Trophoblast cell (in vitro differentiated cells and primary cell): Measurements from ENCODE around the gene NAB2.

ENCODE experiments used
- DNase-seq, 2 donors: peaks; one replicate each; pipeline ENCODE4 v3.0.0-alpha.2; 2016
- H2AFZ ChIP-seq: 2 replicates; pipeline ENCODE4 v1.6.1; 2013; ENCODE audit warnings: low read length, moderate library complexity, mild to moderate bottlenecking; ENCODE audit not compliant: insufficient read depth, poor library complexity
- H2AK5ac ChIP-seq: 2 replicates; pipeline ENCODE4 v1.6.1; 2013; ENCODE audit warnings: mild to moderate bottlenecking, low read length
- H2BK120ac ChIP-seq: 2 replicates; pipeline ENCODE4 v1.6.1; 2013; ENCODE audit warnings: low read length, mild to moderate bottlenecking, moderate library complexity; ENCODE audit not compliant: insufficient read depth, poor library complexity
- H2BK12ac ChIP-seq: 2 replicates; pipeline ENCODE4 v1.6.1; 2013; ENCODE audit warnings: mild to moderate bottlenecking, low read length, moderate library complexity
- H2BK5ac ChIP-seq: 2 replicates; pipeline ENCODE4 v1.6.1; 2013; ENCODE audit warnings: low read length, low read depth, moderate library complexity, mild to moderate bottlenecking; ENCODE audit not compliant: poor library complexity
- H3K14ac ChIP-seq: 2 replicates; pipeline ENCODE4 v1.6.1; 2013; ENCODE audit warnings: mild to moderate bottlenecking, low read length
- H3K18ac ChIP-seq: 2 replicates; pipeline ENCODE4 v1.6.1; 2013; ENCODE audit warnings: mild to moderate bottlenecking, low read length
- H3K23ac ChIP-seq: 2 replicates; pipeline ENCODE4 v1.6.1; 2013; ENCODE audit warnings: low read length
- H3K27ac ChIP-seq: 2 replicates; pipeline ENCODE4 v1.5.1; 2013; ENCODE audit warnings: low read depth, mild to moderate bottlenecking, inconsistent platforms, low read length, moderate library complexity
- H3K27me3 ChIP-seq: 2 replicates; pipeline ENCODE4 v1.6.1; 2013; ENCODE audit warnings: inconsistent platforms, mild to moderate bottlenecking, low read length, moderate library complexity; ENCODE audit not compliant: insufficient read depth
- H3K36me3 ChIP-seq, 2 experiments: 1 replicate in 1 of 2; 2 replicates in 1 of 2; pipeline ENCODE4 v1.6.1; 2013; ENCODE audit warnings: low read length in 2 of 2, mild to moderate bottlenecking in 2 of 2, moderate library complexity in 1 of 2; ENCODE audit not compliant: insufficient read depth in 2 of 2, control insufficient read depth in 1 of 2
- H3K4ac ChIP-seq: 2 replicates; pipeline ENCODE4 v1.6.1; 2013; ENCODE audit warnings: low read depth, mild to moderate bottlenecking, low read length, moderate library complexity
- H3K4me1 ChIP-seq, 2 experiments: 1 replicate in 1 of 2; 2 replicates in 1 of 2; pipeline ENCODE4 v1.6.1; 2013; ENCODE audit warnings: low read length in 2 of 2, mild to moderate bottlenecking in 2 of 2, moderate library complexity in 1 of 2; ENCODE audit not compliant: insufficient read depth in 2 of 2, control insufficient read depth in 1 of 2
- H3K4me2 ChIP-seq: 2 replicates; pipeline ENCODE4 v1.6.1; 2013; ENCODE audit warnings: inconsistent platforms, mild to moderate bottlenecking, low read length, moderate library complexity
- H3K4me3 ChIP-seq: 2 replicates; pipeline ENCODE4 v1.5.1; 2013; ENCODE audit warnings: mild to moderate bottlenecking, low read depth, low read length, inconsistent platforms
- H3K79me1 ChIP-seq: one replicate; pipeline ENCODE4 v1.6.1; 2013; ENCODE audit warnings: low read length
- H3K79me2 ChIP-seq: 2 replicates; pipeline ENCODE4 v1.6.1; 2013; ENCODE audit warnings: low read length, mild to moderate bottlenecking; ENCODE audit not compliant: control insufficient read depth, insufficient read depth, poor library complexity
- H3K9ac ChIP-seq: 2 replicates; pipeline ENCODE4 v1.6.1; 2013; ENCODE audit warnings: mild to moderate bottlenecking, low read length
- H3K9me3 ChIP-seq: 2 replicates; pipeline ENCODE4 v1.6.1; 2013; ENCODE audit warnings: low read depth, mild to moderate bottlenecking, control low read depth, inconsistent platforms, low read length; ENCODE audit not compliant: insufficient read depth
- H4K12ac ChIP-seq: 2 replicates; pipeline ENCODE4 v1.6.1; 2013; ENCODE audit warnings: low read depth, mild to moderate bottlenecking, low read length, moderate library complexity
- H4K8ac ChIP-seq: 2 replicates; pipeline ENCODE4 v1.6.1; 2013; ENCODE audit warnings: low read depth, mild to moderate bottlenecking, low read length, moderate library complexity
- H4K91ac ChIP-seq: one replicate; pipeline ENCODE4 v1.6.1; 2013; ENCODE audit warnings: low read depth, mild to moderate bottlenecking, low read length, moderate library complexity
- WGBS: extraction: QIAGEN DNeasy Blood & Tissue Kit; methylation state at CpG from one replicate; pipeline ENCODE4 v1.1.7; 2013; ENCODE audit warnings: missing lambda C conversion rate; ENCODE audit not compliant: insufficient read length, insufficient coverage; ENCODE audit errors: extremely low coverage; 5-methylcytosine and 5-hydroxymethylcytosine counted together

NAB2 gene

GRCh38 chr12:57133916-57134315 lies 45.0 kb downstream of the NAB2 start:
- Histone ChIP-seq H3K14ac (peak overlapping the region; percentile 67), H3K23ac (no peak overlapping the region), H2AFZ (no peak overlapping the region), H4K91ac (peak overlapping the region; percentile 80), H3K4ac (peak overlapping the region; percentile 85), H2BK5ac (peak overlapping the region; percentile 78), H3K4me3 (no peak overlapping the region), H4K12ac (peak overlapping the region; percentile 51), H2BK12ac (peak overlapping the region; percentile 97), H2AK5ac (peak overlapping the region; percentile 91), H3K9me3 (no peaks in the 10 kb centered on the region), H3K4me1 (peaks cover 51 to 67% of the 10 kb centered on the region in 2 experiments), H4K8ac (peak overlapping the region; percentile 64), H3K79me2 (peaks cover 27% of the 10 kb centered on the region), H3K79me1 (peaks cover 30% of the 10 kb centered on the region), H3K27me3 (no peaks in the 10 kb centered on the region), H3K4me2 (peak overlapping the region; percentile 40), H3K36me3 (peaks cover 7 to 15% of the 10 kb centered on the region in 2 experiments), H2BK120ac (peak overlapping the region; percentile 90), H3K9ac (no peak overlapping the region), H3K18ac (peak overlapping the region; percentile 48), H3K27ac (peak overlapping the region; percentile 94)
- whole genome bisulfite sequencing, result no CpG with 5 or more reads among the region's 6 CpGs
- no peak for DNase-seq

GRCh38 chr12:57134949-57135348 lies 46.0 kb downstream of the NAB2 start:
- Histone ChIP-seq H2BK5ac (peak overlapping the region; percentile 36), H3K4me2 (peak overlapping the region; percentile 21), H2BK120ac (no peak overlapping the region), H4K91ac (no peak overlapping the region), H3K36me3 (peaks cover 16 to 25% of the 10 kb centered on the region in 2 experiments), H3K27me3 (no peaks in the 10 kb centered on the region), H4K12ac (no peak overlapping the region), H3K9ac (no peak overlapping the region), H3K79me1 (peaks cover 25% of the 10 kb centered on the region), H3K18ac (no peak overlapping the region), H3K23ac (no peak overlapping the region), H2AK5ac (no peak overlapping the region), H2AFZ (no peak overlapping the region), H3K14ac (no peak overlapping the region), H3K9me3 (no peaks in the 10 kb centered on the region), H4K8ac (no peak overlapping the region), H2BK12ac (peak overlapping the region; percentile 8), H3K4ac (peak overlapping the region; percentile 9), H3K79me2 (peaks cover 19% of the 10 kb centered on the region), H3K27ac (peak overlapping the region; percentile 83), H3K4me1 (peaks cover 51 to 64% of the 10 kb centered on the region in 2 experiments), H3K4me3 (no peak overlapping the region)
- DNase-seq, result peak in 1 of 2 donors; percentile 45
- WGBS, result no CpG with 5 or more reads among the region's 9 CpGs

DNA sequence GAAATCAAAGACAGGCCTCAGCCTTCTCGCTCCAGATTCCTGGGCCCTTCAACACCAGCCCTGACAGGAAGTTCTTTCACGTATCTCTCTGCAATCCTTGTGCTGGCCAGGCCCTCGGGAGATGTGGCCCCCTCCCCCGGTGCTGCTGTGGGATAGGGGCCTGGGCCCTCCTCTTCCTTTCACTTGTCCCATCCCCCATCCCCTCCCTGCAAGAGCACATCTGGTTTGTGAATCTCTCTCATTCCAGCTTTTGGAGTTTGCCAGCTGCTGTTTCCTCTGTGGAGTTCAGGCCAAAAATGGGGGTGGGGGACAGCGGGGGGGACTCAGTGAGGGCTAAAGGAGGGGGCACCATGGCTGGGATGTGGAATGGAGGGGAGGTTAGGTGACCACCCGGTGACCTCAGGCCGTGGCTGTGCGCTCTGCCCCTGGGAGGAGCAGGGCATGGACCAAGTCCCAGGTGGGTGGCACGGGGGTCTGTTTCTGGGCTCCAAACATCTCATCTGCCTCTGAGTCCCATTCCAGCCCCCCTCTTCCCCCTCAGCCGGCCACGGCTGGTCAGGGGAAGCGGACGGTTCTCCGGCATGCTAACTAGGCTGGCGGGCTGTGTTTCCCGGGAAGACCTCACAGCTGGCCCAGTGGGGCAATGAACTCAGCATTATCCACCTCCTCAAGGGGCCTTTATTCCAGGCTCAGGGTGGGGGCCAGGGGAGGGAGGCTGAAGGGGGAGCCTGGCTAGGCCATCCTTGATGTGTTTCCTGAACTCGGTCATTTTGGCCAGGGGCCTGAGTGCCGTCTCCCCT lies 46.8 kb downstream of the NAB2 start:
- Histone ChIP-seq H4K91ac (peak overlapping the region; percentile 37), H3K27me3 (no peaks in the 10 kb centered on the region), H2AK5ac (no peak overlapping the region), H3K79me2 (peaks cover 15% of the 10 kb centered on the region), H2AFZ (no peak overlapping the region), H3K18ac (peak overlapping the region; percentile 16), H3K23ac (no peak overlapping the region), H3K79me1 (peaks cover 25% of the 10 kb centered on the region), H3K9me3 (no peaks in the 10 kb centered on the region), H3K4me2 (peak overlapping the region; percentile 28), H2BK5ac (peak overlapping the region; percentile 36), H3K4me3 (no peak overlapping the region), H3K4me1 (peaks cover 46 to 56% of the 10 kb centered on the region in 2 experiments), H3K4ac (peak overlapping the region; percentile 42), H4K12ac (no peak overlapping the region), H3K36me3 (peaks cover 19 to 30% of the 10 kb centered on the region in 2 experiments), H2BK120ac (no peak overlapping the region), H3K27ac (peak overlapping the region; percentile 83), H2BK12ac (peak overlapping the region; percentile 14), H3K9ac (no peak overlapping the region), H3K14ac (peak overlapping the region; percentile 15), H4K8ac (no peak overlapping the region)
- no CpG with 5 or more reads among the region's 18 CpGs for WGBS
- DNase-seq, result peak; percentile 29 to 45

- no peak overlapping the region for H2BK120ac ChIP-seq
- no CpG with 5 or more reads among the region's 13 CpGs for WGBS
These were observed 49.8 kb downstream of the NAB2 start for GRCh38 chr12:57138526-57139272.

More at GRCh38 chr12:57138526-57139272, 49.8 kb downstream of the NAB2 start:
- Histone ChIP-seq H3K4me2 (no peak overlapping the region), H4K91ac (no peak overlapping the region), H3K4me1 (peaks cover 21 to 29% of the 10 kb centered on the region in 2 experiments), H3K23ac (no peak overlapping the region), H3K27me3 (no peaks in the 10 kb centered on the region), H3K79me1 (peaks cover 8% of the 10 kb centered on the region), H2AFZ (no peak overlapping the region), H2BK12ac (no peak overlapping the region), H2BK5ac (no peak overlapping the region), H4K12ac (no peak overlapping the region), H3K18ac (no peak overlapping the region), H3K27ac (no peak overlapping the region), H2AK5ac (no peak overlapping the region), H3K4ac (no peak overlapping the region), H3K36me3 (peaks cover 47 to 59% of the 10 kb centered on the region in 2 experiments), H4K8ac (no peak overlapping the region), H3K9ac (no peak overlapping the region), H3K79me2 (peaks cover 8% of the 10 kb centered on the region), H3K9me3 (no peaks in the 10 kb centered on the region), H3K14ac (no peak overlapping the region), H3K4me3 (no peak overlapping the region)
- peak; percentile 75 to 83 for DNase-seq
